Measurements from ENCODE around the gene ATP1A1.

DNA sequence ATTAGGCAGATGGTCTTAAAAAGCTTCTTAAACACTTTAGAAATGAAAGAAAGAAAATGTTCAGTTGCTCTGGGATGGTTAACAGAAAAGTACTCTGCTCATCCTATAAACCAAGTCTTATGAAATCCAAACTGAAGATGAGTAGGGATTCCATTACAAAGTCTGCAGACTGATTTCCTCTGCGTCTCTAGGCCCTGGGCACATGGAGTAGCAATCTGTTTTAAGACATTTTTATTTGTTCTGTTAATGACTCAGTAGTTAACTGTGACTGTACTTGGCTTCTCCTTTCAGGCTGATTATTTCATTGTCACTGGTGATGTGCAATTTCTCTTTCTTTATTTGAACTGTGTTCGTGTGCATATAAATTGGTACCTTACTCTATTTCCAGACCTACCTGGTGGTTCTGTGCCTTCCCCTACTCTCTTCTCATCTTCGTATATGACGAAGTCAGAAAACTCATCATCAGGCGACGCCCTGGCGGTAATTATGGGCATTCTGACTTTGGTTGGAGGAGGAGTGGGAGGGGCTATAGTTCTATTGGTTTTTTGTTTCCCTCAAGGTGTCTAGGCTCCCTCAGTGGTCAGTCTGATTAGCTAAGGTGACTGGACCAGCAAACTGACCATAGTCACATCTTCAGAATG lies 30.6 kb downstream of the ATP1A1 start:
- TF ChIP-seq POLR2A (IDR thresholded peaks at IDR 0.05; ENCODE audit: low read depth, low read length) (no peak), MYC (IDR thresholded peaks at IDR 0.05; ENCODE audit: low read depth, low read length) (no peak)
- TF ChIP-seq, protein P1, sequence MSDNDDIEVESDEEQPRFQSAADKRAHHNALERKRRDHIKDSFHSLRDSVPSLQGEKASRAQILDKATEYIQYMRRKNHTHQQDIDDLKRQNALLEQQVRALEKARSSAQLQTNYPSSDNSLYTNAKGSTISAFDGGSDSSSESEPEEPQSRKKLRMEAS (IDR thresholded peaks at IDR 0.05; ENCODE audit: insufficient read depth, insufficient read length) = no peak
- TF ChIP-seq, protein P2, sequence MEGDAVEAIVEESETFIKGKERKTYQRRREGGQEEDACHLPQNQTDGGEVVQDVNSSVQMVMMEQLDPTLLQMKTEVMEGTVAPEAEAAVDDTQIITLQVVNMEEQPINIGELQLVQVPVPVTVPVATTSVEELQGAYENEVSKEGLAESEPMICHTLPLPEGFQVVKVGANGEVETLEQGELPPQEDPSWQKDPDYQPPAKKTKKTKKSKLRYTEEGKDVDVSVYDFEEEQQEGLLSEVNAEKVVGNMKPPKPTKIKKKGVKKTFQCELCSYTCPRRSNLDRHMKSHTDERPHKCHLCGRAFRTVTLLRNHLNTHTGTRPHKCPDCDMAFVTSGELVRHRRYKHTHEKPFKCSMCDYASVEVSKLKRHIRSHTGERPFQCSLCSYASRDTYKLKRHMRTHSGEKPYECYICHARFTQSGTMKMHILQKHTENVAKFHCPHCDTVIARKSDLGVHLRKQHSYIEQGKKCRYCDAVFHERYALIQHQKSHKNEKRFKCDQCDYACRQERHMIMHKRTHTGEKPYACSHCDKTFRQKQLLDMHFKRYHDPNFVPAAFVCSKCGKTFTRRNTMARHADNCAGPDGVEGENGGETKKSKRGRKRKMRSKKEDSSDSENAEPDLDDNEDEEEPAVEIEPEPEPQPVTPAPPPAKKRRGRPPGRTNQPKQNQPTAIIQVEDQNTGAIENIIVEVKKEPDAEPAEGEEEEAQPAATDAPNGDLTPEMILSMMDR (IDR thresholded peaks at IDR 0.05; ENCODE audit: extremely low read depth in 1 of 2, insufficient read depth in 1 of 2, low read depth in 1 of 2, low read length in 2 of 2) = no peak
